ENCODE data around the gene ALDH9A1. TPM values are rescaled to one million over a fixed set of nuclear protein-coding genes. Genes with fewer than 3 reads are reported as not detected.
"Not testable (repeated sequence)": the region's sequence is repeated elsewhere in the genome, so short reads cannot be mapped to it uniquely, and the experiment has no call there.

Gene ALDH9A1
- total RNA-seq, 3 donors from 2014 or later = 98.6 to 165 (median 110) TPM

DNA sequence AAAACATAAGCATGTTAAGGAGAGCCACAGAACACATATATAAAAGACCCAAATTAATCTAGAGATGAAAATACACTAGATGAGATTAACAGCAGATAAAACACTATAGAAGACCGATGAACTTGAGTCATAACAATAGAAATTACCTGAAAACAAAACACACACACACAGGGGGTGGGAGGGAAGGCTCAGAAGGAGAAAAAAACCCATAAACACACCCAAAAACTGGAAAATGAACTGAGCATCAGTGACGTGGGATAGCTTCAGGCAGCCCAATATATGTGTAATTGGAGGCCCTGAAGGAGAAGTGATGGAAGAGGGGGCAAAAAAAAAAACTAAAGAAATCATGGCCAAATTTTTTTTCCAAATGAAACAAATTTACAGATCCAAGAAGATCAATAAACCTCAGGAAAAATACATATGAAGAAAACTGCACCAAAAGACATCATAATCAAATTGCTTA is 11.4 kb downstream of the ALDH9A1 start:
- H3K4me3 ChIP-seq = no peak overlapping the region
- no peak overlapping the region for H3K27ac ChIP-seq
- peaks cover 0 to 3% of the 10 kb centered on the region in 2 donors for H3K9me3 ChIP-seq
- no peaks in the 10 kb centered on the region for H3K27me3 ChIP-seq
- TF ChIP-seq POLR2AphosphoS5 (IDR thresholded peaks at IDR 0.05) = no peak
- no peak for DNase-seq (ENCODE audit: low spot score in 2 of 2)
- intact Hi-C loops (cut with DNase I; ENCODE audit: low total_unique reads) = no loop called here
- H3K36me3 ChIP-seq = no peaks in the 10 kb centered on the region
- no peaks in the 10 kb centered on the region for H3K4me1 ChIP-seq

DNA sequence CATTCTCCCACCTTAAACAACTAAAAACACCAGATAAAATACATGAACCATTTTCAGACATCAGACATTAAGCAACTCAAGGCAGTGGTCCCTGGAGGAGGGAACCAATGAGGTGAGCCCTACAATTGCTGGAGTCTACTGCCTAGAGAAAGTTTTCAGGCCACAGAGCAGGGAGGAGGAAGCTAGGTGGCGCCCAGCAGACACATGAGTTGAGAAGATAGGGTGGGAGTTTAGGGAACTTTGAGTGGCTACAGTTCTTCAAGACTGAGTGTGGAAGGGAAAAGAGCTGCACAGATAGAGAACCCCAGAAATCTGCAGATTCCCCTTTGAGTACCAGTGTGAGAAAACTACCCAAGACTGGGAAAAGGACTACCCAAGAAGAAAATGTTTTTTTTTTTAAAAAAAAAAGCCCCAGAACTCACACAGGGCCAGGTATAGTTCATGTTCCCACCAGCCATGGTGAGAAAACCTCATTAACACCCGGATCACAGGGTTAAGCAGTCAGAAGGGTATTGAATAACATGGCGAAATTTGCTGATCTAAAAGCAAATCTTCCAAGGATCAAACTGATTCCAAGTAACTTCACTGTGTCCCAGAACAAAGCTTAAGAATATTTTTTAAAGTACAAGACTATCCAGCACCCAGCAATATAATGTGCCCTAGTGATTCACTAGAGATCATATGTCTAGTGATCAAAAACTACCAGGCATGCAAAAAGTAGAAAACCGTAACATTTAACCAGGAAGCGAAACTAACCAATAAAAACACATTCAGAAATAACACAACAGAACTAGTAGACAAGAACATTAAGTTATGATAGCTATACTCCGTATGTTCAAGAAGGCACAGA is 12.0 kb downstream of the ALDH9A1 start:
- H3K27ac ChIP-seq = no peak overlapping the region
- DNase-seq (ENCODE audit: low spot score in 2 of 2) = no peak
- peaks cover 0 to 3% of the 10 kb centered on the region in 2 donors for H3K9me3 ChIP-seq
- no peak overlapping the region for H3K4me3 ChIP-seq
- no peaks in the 10 kb centered on the region for H3K36me3 ChIP-seq
- TF ChIP-seq POLR2AphosphoS5 (IDR thresholded peaks at IDR 0.05) (no peak), CTCF (IDR thresholded peaks at IDR 0.05) (no peak), POLR2A (IDR thresholded peaks at IDR 0.05) (no peak)
- intact Hi-C loops (cut with DNase I; ENCODE audit: low total_unique reads) = no loop called here
- no peaks in the 10 kb centered on the region for H3K4me1 ChIP-seq
- H3K27me3 ChIP-seq = no peaks in the 10 kb centered on the region

- H3K36me3 ChIP-seq = no peaks in the 10 kb centered on the region
- intact Hi-C loops (cut with DNase I; ENCODE audit: low total_unique reads) = no loop called here
These were observed 14.4 kb downstream of the ALDH9A1 start for GRCh38 chr1:165683848-165684485.

DNA sequence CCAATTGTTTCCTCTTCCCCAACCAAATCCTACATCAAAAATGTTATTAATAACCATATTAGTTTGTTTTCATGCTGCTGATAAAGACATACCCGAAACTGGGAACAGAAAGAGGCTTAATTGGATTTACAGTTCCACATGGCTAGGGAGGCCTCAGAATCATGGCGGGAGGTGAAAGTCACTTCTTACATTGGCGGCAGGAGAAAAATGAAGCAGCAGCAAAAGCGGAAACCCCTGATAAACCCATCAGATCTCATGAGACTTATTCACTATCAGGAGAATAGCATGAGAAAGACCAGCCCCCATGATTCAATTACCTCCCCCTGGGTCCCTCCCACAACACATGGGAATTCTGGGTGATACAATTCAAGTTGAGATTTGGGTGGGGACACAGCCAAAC is 17.6 kb downstream of the ALDH9A1 start:
- H3K36me3 ChIP-seq; H3K27ac ChIP-seq; DNase-seq (ENCODE audit: low spot score in 2 of 2); H3K4me3 ChIP-seq; H3K9me3 ChIP-seq; H3K27me3 ChIP-seq; H3K4me1 ChIP-seq; intact Hi-C loops (cut with DNase I; ENCODE audit: low total_unique reads): not testable (repeated sequence)

More at GRCh38 chr1:165683848-165684485, 14.4 kb downstream of the ALDH9A1 start:
- H3K4me3 ChIP-seq = no peak overlapping the region
- no peak for DNase-seq (ENCODE audit: low spot score in 2 of 2)
- no peaks in the 10 kb centered on the region for H3K9me3 ChIP-seq
- no peaks in the 10 kb centered on the region for H3K27me3 ChIP-seq
- H3K4me1 ChIP-seq = no peaks in the 10 kb centered on the region
- H3K27ac ChIP-seq = no peak overlapping the region
- TF ChIP-seq POLR2A (IDR thresholded peaks at IDR 0.05) (no peak), POLR2AphosphoS5 (IDR thresholded peaks at IDR 0.05) (no peak), CTCF (IDR thresholded peaks at IDR 0.05) (no peak)

- Histone ChIP-seq H3K4me3 (no peak overlapping the region), H3K27me3 (no peaks in the 10 kb centered on the region), H3K36me3 (no peaks in the 10 kb centered on the region), H3K4me1 (no peaks in the 10 kb centered on the region), H3K9me3 (no peaks in the 10 kb centered on the region), H3K27ac (no peak overlapping the region)
- intact Hi-C loops (cut with DNase I; ENCODE audit: low total_unique reads) = no loop called here
- TF ChIP-seq POLR2AphosphoS5 (IDR thresholded peaks at IDR 0.05) = no peak
- TF ChIP-seq POLR2A (IDR thresholded peaks at IDR 0.05) = no peak
- TF ChIP-seq CTCF (IDR thresholded peaks at IDR 0.05) = no peak
- DNase-seq (ENCODE audit: low spot score in 2 of 2) = no peak
These were observed 18.1 kb downstream of the ALDH9A1 start for GRCh38 chr1:165680303-165680702.

Data from breast epithelium (tissue), 4 donors.